Measurements from ENCODE around the gene CDC42EP1.

CDC42EP1 gene

GRCh38 chr22:37569921-37570660 is 9.8 kb downstream of the CDC42EP1 start:
- no peak overlapping the region for H3K4me3 ChIP-seq (ENCODE audit: low read depth, low read length)
- no peak for DNase-seq (ENCODE audit: low read depth)
- in situ Hi-C loops (cut with HindIII; ENCODE audit: low sequenced_read_pairs) = loop anchor here (10.0 kb wide), 1 partner anchor 245 kb away; no protein-coding TSS in a partner anchor
- TF ChIP-seq, protein P1, sequence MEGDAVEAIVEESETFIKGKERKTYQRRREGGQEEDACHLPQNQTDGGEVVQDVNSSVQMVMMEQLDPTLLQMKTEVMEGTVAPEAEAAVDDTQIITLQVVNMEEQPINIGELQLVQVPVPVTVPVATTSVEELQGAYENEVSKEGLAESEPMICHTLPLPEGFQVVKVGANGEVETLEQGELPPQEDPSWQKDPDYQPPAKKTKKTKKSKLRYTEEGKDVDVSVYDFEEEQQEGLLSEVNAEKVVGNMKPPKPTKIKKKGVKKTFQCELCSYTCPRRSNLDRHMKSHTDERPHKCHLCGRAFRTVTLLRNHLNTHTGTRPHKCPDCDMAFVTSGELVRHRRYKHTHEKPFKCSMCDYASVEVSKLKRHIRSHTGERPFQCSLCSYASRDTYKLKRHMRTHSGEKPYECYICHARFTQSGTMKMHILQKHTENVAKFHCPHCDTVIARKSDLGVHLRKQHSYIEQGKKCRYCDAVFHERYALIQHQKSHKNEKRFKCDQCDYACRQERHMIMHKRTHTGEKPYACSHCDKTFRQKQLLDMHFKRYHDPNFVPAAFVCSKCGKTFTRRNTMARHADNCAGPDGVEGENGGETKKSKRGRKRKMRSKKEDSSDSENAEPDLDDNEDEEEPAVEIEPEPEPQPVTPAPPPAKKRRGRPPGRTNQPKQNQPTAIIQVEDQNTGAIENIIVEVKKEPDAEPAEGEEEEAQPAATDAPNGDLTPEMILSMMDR (IDR thresholded peaks at IDR 0.05; ENCODE audit: low read depth, low read length, missing control alignments) = no peak

GRCh38 chr22:37570661-37570976 is 10.3 kb downstream of the CDC42EP1 start:
- TF ChIP-seq, protein P1 (IDR thresholded peaks at IDR 0.05; ENCODE audit: low read depth, low read length, missing control alignments) = no peak
- in situ Hi-C loops (cut with HindIII; ENCODE audit: low sequenced_read_pairs) = no loop called here
- no peak for DNase-seq (ENCODE audit: low read depth)
- no peak overlapping the region for H3K4me3 ChIP-seq (ENCODE audit: low read depth, low read length)

DNA sequence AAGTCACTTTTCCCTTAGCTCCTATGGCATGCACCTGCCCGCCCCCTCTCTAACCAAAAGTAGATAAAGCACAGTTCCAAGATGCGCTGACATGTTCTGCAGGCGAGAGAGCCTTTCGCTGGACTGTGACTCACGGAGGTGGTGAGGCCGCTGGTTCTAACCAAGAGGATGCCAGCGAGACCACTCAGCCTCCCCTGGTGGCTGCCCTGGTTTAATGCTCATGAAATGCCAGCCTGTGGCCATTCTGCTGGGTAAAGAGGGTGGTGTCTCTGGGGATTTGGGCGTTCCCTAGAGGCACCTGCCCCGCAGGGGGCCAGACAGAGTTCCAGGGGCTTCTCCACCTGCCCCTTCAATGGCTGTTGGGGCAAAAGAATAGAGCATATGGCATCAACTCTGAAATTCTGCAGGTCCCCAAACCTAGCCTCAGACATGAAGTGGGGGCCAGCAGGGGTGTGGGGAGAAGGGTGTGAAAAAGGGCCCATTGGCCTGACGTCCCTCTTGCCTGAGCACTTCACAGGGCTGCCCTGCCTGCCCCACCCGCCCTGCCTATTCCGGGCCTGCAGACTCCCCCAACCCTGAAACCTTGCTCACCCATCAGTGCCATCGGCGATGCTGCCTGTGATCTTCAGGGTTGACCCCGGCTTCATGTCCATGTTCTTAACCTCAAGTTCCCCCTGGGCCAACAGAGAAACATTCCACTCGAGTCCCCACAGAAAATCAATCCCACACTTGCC is 11.1 kb downstream of the CDC42EP1 start:
- in situ Hi-C loops (cut with HindIII; ENCODE audit: low sequenced_read_pairs) = no loop called here
- TF ChIP-seq, protein P1 (IDR thresholded peaks at IDR 0.05; ENCODE audit: low read depth, low read length, missing control alignments) = peak; percentile 12

DNA sequence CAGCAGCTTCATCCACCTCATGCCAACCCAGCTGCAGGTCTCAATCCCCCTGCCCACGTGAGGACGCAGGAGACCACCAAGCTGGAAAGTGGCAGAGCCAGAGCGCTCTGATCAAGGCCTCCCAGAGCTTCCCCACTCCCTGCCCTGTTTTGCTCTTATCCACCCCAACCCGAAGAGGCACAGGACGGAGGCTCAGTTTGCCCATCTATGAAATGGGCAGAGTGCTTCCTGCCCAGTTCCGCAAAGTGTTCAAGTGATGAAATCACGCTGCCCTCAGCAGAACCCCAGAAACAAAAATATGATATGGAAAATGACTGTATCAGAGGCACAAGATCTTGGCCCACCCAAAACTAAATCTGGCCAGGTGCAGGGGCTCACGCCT is 11.7 kb downstream of the CDC42EP1 start:
- H3K4me3 ChIP-seq (ENCODE audit: low read depth, low read length) = no peak overlapping the region
- DNase-seq (ENCODE audit: low read depth) = no peak
- TF ChIP-seq, protein P1 (IDR thresholded peaks at IDR 0.05; ENCODE audit: low read depth, low read length, missing control alignments) = no peak
- in situ Hi-C loops (cut with HindIII; ENCODE audit: low sequenced_read_pairs) = no loop called here

More for the DNA sequence above, 11.1 kb downstream of the CDC42EP1 start:
- no peak for DNase-seq (ENCODE audit: low read depth)
- H3K4me3 ChIP-seq (ENCODE audit: low read depth, low read length) = no peak overlapping the region

DNA sequence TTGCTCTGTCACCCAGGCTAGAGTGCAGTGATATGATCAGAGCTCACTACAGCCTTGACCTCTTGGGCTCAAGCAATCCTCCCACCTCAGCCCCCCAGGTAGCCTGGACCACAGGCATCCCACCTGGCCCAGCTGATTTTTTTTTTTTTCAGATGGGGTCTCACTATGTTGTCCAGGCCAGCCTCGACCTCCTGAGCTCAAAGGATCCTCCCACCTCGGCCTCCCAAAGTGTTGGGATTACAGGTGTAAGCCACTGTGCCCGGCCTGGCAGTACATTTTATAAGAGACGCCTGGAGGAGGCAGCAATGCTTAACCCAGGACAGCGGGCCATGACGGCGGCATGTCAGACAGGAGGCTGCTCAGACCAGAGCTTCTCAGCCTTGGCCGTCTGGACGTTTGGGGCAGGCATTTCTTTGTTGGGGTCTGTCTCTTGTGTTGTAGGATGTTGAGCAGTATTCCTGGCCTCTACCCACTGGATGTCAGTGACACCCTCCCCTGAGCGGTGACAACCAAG is 15.3 kb downstream of the CDC42EP1 start:
- no peak for DNase-seq (ENCODE audit: low read depth)
- H3K4me3 ChIP-seq (ENCODE audit: low read depth, low read length) = no peak overlapping the region
- in situ Hi-C loops (cut with HindIII; ENCODE audit: low sequenced_read_pairs) = no loop called here
- TF ChIP-seq, protein P1 (IDR thresholded peaks at IDR 0.05; ENCODE audit: low read depth, low read length, missing control alignments) = no peak

- in situ Hi-C loops (cut with HindIII; ENCODE audit: low sequenced_read_pairs) = no loop called here
- TF ChIP-seq, protein P1 (IDR thresholded peaks at IDR 0.05; ENCODE audit: low read depth, low read length, missing control alignments) = no peak
- H3K4me3 ChIP-seq (ENCODE audit: low read depth, low read length) = no peak overlapping the region
- DNase-seq (ENCODE audit: low read depth) = no peak
Observed at GRCh38 chr22:37578002-37578401, 17.7 kb downstream of the CDC42EP1 start.

Measured in astrocyte of the cerebellum (primary cell).